HCT116 (cell line): ENCODE measurements around the gene NAALADL2.

Experiments
- ATF3 ChIP-seq: IDR thresholded peaks from 2 replicates; pipeline ENCODE4 v1.6.1; 2012
- CTCF ChIP-seq, 3 experiments: fragments of 200-600 bp in 1 of 3; sonication (generic) in 1 of 3; IDR thresholded peaks in 2 of 3; conservative IDR thresholded peaks in 1 of 3; 2 replicates each; pipeline ENCODE4 v1.5.1; 2012 to 2017; ENCODE audit warnings: low read depth in 2 of 3, low read length in 2 of 3, antibody characterized with exemption in 1 of 3, borderline replicate concordance in 1 of 3, control low read depth in 1 of 3, mild to moderate bottlenecking in 1 of 3, mixed read lengths in 1 of 3, mixed run types in 1 of 3, moderate library complexity in 1 of 3; ENCODE audit not compliant: insufficient read depth in 1 of 3
- ELF1 ChIP-seq: IDR thresholded peaks from 2 replicates; pipeline ENCODE4 v1.6.1; 2012; ENCODE audit warnings: low read depth, borderline replicate concordance
- EZH2 ChIP-seq: fragments of 200-600 bp; sonication (generic); IDR thresholded peaks from 2 replicates; pipeline ENCODE4 v1.6.1; 2017; ENCODE audit warnings: antibody characterized with exemption, mixed run types
- POLR2A ChIP-seq: IDR thresholded peaks from 2 replicates; pipeline ENCODE4 v1.7.0; 2011; ENCODE audit warnings: borderline replicate concordance; ENCODE audit not compliant: insufficient read depth, insufficient read length; ENCODE audit errors: extremely low read depth
- POLR2AphosphoS5 ChIP-seq: IDR thresholded peaks from 2 replicates; pipeline ENCODE4 v1.6.1; 2011; ENCODE audit warnings: mild to moderate bottlenecking, low read depth, low read length, moderate library complexity
- REST ChIP-seq: IDR thresholded peaks from 2 replicates; pipeline ENCODE4 v1.6.1; 2012; ENCODE audit warnings: low read depth
- SIN3A ChIP-seq: IDR thresholded peaks from 2 replicates; pipeline ENCODE4 v1.6.1; 2012; ENCODE audit warnings: low read depth
- ZBTB33 ChIP-seq: IDR thresholded peaks from 2 replicates; pipeline ENCODE4 v1.6.1; 2011; ENCODE audit warnings: mild to moderate bottlenecking, low read length, moderate library complexity; ENCODE audit not compliant: insufficient replicate concordance; ENCODE audit errors: extremely low read depth

GRCh38 chr3:175310046-175310445 is 450.9 kb downstream of the NAALADL2 start:
- TF ChIP-seq POLR2A = no peak
- TF ChIP-seq REST = no peak
- TF ChIP-seq ATF3 = no peak
- TF ChIP-seq POLR2AphosphoS5 = no peak
- no peak for TF ChIP-seq ZBTB33
- no peak for TF ChIP-seq CTCF (IDR thresholded peaks at IDR 0.05 in 2 of 3, conservative IDR thresholded peaks at IDR 0.05 in 1 of 3; ENCODE audit: borderline replicate concordance in 1 of 3, insufficient read depth in 1 of 3, low read depth in 2 of 3, low read length in 2 of 3)
- no peak for TF ChIP-seq EZH2
- no peak for TF ChIP-seq ELF1
- TF ChIP-seq SIN3A = no peak
